HepG2 (cell line): Measurements from ENCODE around the gene ZNF226. TPM values are rescaled to one million over a fixed set of nuclear protein-coding genes. Genes with fewer than 3 reads are reported as not detected.

Experiments
- ATAD3A ChIP-seq: sonication (generic); formaldehyde crosslinking; IDR thresholded peaks from 2 replicates; pipeline ENCODE4 v1.4.0; 2020; ENCODE audit warnings: missing genetic modification reagents
- CENPX ChIP-seq: sonication (generic); formaldehyde crosslinking; IDR thresholded peaks from 2 replicates; pipeline ENCODE4 v1.9.0; 2021; ENCODE audit warnings: mild to moderate bottlenecking, missing genetic modification reagents, moderate library complexity
- CHD4 ChIP-seq: fragments of 200-600 bp; sonication (generic); IDR thresholded peaks from 2 replicates; pipeline ENCODE4 v1.7.0; 2017; ENCODE audit warnings: mild to moderate bottlenecking, low read length, borderline replicate concordance
- CREM ChIP-seq, 2 experiments: sonication (generic) in 1 of 2; formaldehyde crosslinking in 1 of 2; IDR thresholded peaks; 2 replicates each; pipeline versions ENCODE4 v1.4.0 to v1.6.1; 2016 to 2020; ENCODE audit warnings: antibody characterized with exemption in 1 of 2, mild to moderate bottlenecking in 1 of 2, missing genetic modification reagents in 1 of 2
- FOXO1 ChIP-seq: sonication (generic); formaldehyde crosslinking; IDR thresholded peaks from 2 replicates; pipeline ENCODE4 v1.4.0; 2020; ENCODE audit warnings: missing genetic modification reagents
- GATAD1 ChIP-seq: IDR thresholded peaks from 2 replicates; pipeline ENCODE4 v1.6.1; 2016; ENCODE audit warnings: missing genetic modification reagents, missing compliant biosample characterization
- HCFC1 ChIP-seq: fragments of 150-350 bp; IDR thresholded peaks from 2 replicates; pipeline ENCODE4 v1.6.1; 2014; ENCODE audit warnings: low read depth, low read length
- HOXA9 ChIP-seq: sonication (generic); formaldehyde crosslinking; IDR thresholded peaks from 2 replicates; pipeline ENCODE4 v1.8.1; 2022; ENCODE audit warnings: missing genetic modification reagents, mild to moderate bottlenecking, moderate library complexity, borderline replicate concordance
- KLF6 ChIP-seq: IDR thresholded peaks from 2 replicates; pipeline ENCODE4 v1.8.0; 2016; ENCODE audit warnings: missing biosample characterization, missing genetic modification reagents
- MAZ ChIP-seq, 2 experiments: sonication (generic) in 1 of 2; formaldehyde crosslinking in 1 of 2; IDR thresholded peaks; 2 replicates each; pipeline versions ENCODE4 v1.5.0 to v1.6.1; 2012 to 2020; ENCODE audit warnings: low read depth in 2 of 2, mild to moderate bottlenecking in 2 of 2, borderline replicate concordance in 1 of 2, improper control_type of control experiment in 1 of 2, low read length in 1 of 2, missing genetic modification reagents in 1 of 2, moderate library complexity in 1 of 2
- NFAT5 ChIP-seq: sonication (generic); formaldehyde crosslinking; IDR thresholded peaks from 2 replicates; pipeline ENCODE4 v1.4.0; 2020; ENCODE audit warnings: missing genetic modification reagents
- NONO ChIP-seq, 2 experiments: fragments of 450-650 bp in 1 of 2; sonication (generic) in 1 of 2; formaldehyde crosslinking in 1 of 2; IDR thresholded peaks in 1 of 2; conservative IDR thresholded peaks in 1 of 2; 2 replicates each; pipeline versions ENCODE4 v1.6.1 to v1.8.0; 2017 to 2022; ENCODE audit warnings: mild to moderate bottlenecking in 1 of 2, missing genetic modification reagents in 1 of 2, moderate library complexity in 1 of 2
- NR2C2 ChIP-seq: sonication (generic); formaldehyde crosslinking; IDR thresholded peaks from 2 replicates; pipeline ENCODE4 v1.4.0; 2020; ENCODE audit warnings: missing genetic modification reagents, mild to moderate bottlenecking, moderate library complexity, borderline replicate concordance
- PITX1 ChIP-seq: sonication (generic); formaldehyde crosslinking; IDR thresholded peaks from 2 replicates; pipeline ENCODE4 v1.5.1; 2020; ENCODE audit warnings: mild to moderate bottlenecking, missing genetic modification reagents
- SNAI1 ChIP-seq: sonication (generic); formaldehyde crosslinking; IDR thresholded peaks from 2 replicates; pipeline ENCODE4 v1.5.0; 2020; ENCODE audit warnings: mild to moderate bottlenecking, missing genetic modification reagents, borderline replicate concordance
- STAG1 ChIP-seq: sonication (generic); formaldehyde crosslinking; IDR thresholded peaks from 2 replicates; pipeline ENCODE4 v1.4.0; 2020; ENCODE audit warnings: missing genetic modification reagents
- TBX2 ChIP-seq: sonication (generic); formaldehyde crosslinking; IDR thresholded peaks from 2 replicates; pipeline ENCODE4 v1.5.0; 2020; ENCODE audit warnings: missing genetic modification reagents, mild to moderate bottlenecking, borderline replicate concordance
- TGIF2 ChIP-seq: IDR thresholded peaks from 2 replicates; pipeline ENCODE4 v1.6.1; 2016; ENCODE audit warnings: control low read depth, missing compliant biosample characterization
- ZBTB42 ChIP-seq: sonication (generic); formaldehyde crosslinking; IDR thresholded peaks from 2 replicates; pipeline ENCODE4 v1.5.0; 2020; ENCODE audit warnings: mild to moderate bottlenecking, missing genetic modification reagents
- ZNF44 ChIP-seq: sonication (generic); formaldehyde crosslinking; IDR thresholded peaks from 2 replicates; pipeline ENCODE4 v1.5.1; 2020; ENCODE audit warnings: mild to moderate bottlenecking, missing genetic modification reagents
- ZNF747 ChIP-seq: sonication (generic); formaldehyde crosslinking; IDR thresholded peaks from 2 replicates; pipeline ENCODE4 v1.8.1; 2023; ENCODE audit warnings: missing genetic modification reagents, mild to moderate bottlenecking, borderline replicate concordance
- polyA plus RNA-seq, 8 experiments: library from polyadenylated mRNA; depleted of rRNA in 3 of 8; stranded (reverse) in 7 of 8; unstranded in 1 of 8; fragments of >200 nt; fragmentation: Illumina TruSeq in 4 of 8; extraction: Trizol in 4 of 8; gene quantifications; 2 replicates each; pipeline versions ENCODE4 v1.2.1 to v1.2.3, GENCODE V29; 2011 to 2016; ENCODE audit warnings: low read depth in 4 of 8, missing spikeins in 1 of 8, mixed read lengths in 1 of 8; ENCODE audit not compliant: insufficient read depth in 1 of 8
- total RNA-seq, 5 experiments: library from RNA; depleted of rRNA; stranded (reverse); fragments of >200 nt; fragmentation: Illumina TruSeq; extraction: Trizol; gene quantifications; 2 replicates each; pipeline ENCODE4 v1.2.3, GENCODE V29; 2016; ENCODE audit warnings: low read depth in 1 of 5
- TF ChIP-seq, protein P1 (sequence below): sonication (generic); formaldehyde crosslinking; IDR thresholded peaks from 2 replicates; pipeline ENCODE4 v1.5.0; 2020; ENCODE audit warnings: mild to moderate bottlenecking, missing genetic modification reagents, borderline replicate concordance

ZNF226 gene
- total and polyA plus RNA-seq, 2 of the 13 experiments (the other 11 are each of a cell fraction or from before 2014, with no cell fraction given) = 8.3 to 16.0 TPM

DNA sequence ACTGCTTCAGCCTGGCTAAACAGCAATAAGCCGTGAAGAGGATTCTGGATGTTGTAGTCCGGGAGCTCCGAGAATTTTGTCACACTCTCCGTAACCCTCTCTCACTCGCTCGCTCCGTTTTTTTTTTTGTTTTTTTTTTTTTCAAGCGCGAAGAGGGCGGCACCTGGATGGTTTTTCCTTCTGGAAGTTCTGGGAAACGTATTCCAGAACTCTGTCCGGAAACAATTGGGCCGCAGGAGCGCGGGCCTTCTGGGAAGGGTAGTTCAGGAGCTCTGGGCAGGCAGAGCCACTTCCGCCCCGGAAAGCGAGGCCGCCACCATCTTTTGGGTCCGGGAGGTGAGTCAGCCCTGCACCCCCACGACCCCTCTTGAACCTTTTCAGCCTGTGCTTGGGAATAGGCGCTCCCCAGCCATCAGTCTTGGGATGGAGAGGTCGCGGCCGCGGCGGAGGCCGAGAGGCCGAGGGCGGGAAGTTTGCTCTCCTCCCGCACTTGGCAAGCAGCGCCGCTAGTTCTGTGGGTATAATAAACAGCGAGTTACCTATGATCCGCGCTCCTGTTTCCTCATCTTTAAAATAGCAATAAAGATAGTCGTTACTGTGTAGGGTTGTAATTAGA, 47.5 kb downstream of the ZNF226 start, which contains the start of gene ZNF227 (continued):
- peak; percentile 93 for TF ChIP-seq HCFC1
- no peak for TF ChIP-seq ZBTB42
- TF ChIP-seq CENPX (CRISPR knock-in tag) = no peak
- TF ChIP-seq NR2C2 (CRISPR knock-in tag) = peak; percentile 97
- peak; percentile 98 for TF ChIP-seq CREM (IDR thresholded peaks at IDR 0.05)
- no peak for TF ChIP-seq CREM (CRISPR knock-in tag; IDR thresholded peaks at IDR 0.05)
- no peak for TF ChIP-seq NONO (IDR thresholded peaks at IDR 0.05)
- TF ChIP-seq NONO (CRISPR knock-in tag; conservative IDR thresholded peaks at IDR 0.05) = peak; percentile 61
- TF ChIP-seq NFAT5 (CRISPR knock-in tag) = no peak
- peak; percentile 5; the same call in 1 of the 2 replicates for TF ChIP-seq PITX1 (CRISPR knock-in tag)
- TF ChIP-seq SNAI1 = no peak
- 0 out of 2 replicates have a peak, but pooled peaks have one; percentile 62 for TF ChIP-seq KLF6 (CRISPR knock-in tag)
- peak; percentile 46; the same call in 1 of the 2 replicates for TF ChIP-seq ZNF44 (CRISPR knock-in tag)
- TF ChIP-seq ATAD3A (CRISPR knock-in tag) = no peak
- peak; percentile 70; the same call in 1 of the 2 replicates for TF ChIP-seq TBX2 (CRISPR knock-in tag)
- TF ChIP-seq GATAD1 (CRISPR knock-in tag) = peak; percentile 70
- TF ChIP-seq CHD4 = no peak
- TF ChIP-seq, protein P1, sequence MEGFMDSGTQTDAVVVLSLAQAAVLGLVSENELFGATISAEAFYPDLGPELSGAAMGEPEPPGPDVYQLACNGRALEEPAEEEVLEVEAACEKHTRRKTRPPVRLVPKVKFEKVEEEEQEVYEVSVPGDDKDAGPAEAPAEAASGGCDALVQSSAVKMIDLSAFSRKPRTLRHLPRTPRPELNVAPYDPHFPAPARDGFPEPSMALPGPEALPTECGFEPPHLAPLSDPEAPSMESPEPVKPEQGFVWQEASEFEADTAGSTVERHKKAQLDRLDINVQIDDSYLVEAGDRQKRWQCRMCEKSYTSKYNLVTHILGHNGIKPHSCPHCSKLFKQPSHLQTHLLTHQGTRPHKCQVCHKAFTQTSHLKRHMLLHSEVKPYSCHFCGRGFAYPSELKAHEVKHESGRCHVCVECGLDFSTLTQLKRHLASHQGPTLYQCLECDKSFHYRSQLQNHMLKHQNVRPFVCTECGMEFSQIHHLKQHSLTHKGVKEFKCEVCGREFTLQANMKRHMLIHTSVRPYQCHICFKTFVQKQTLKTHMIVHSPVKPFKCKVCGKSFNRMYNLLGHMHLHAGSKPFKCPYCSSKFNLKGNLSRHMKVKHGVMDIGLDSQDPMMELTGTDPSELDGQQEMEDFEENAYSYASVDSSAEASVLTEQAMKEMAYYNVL (CRISPR knock-in tag) = peak; percentile 45; the same call in 1 of the 2 replicates
- no peak for TF ChIP-seq STAG1
- no peak for TF ChIP-seq HOXA9 (CRISPR knock-in tag)
- no peak for TF ChIP-seq MAZ (IDR thresholded peaks at IDR 0.05; ENCODE audit: borderline replicate concordance, low read depth, low read length)
- peak; percentile 64 for TF ChIP-seq MAZ (CRISPR knock-in tag; IDR thresholded peaks at IDR 0.05; ENCODE audit: low read depth)
- TF ChIP-seq ZNF747 = peak; percentile 52; the same call in 1 of the 2 replicates
- no peak for TF ChIP-seq TGIF2 (CRISPR knock-in tag)
- TF ChIP-seq FOXO1 (CRISPR knock-in tag) = peak; percentile 47; the same call in 1 of the 2 replicates
